ENCODE measurements around the gene SLC16A8.
A peak's percentile ranks its signal among the peaks of the same experiment; 100 is the strongest.

SLC16A8 gene

DNA sequence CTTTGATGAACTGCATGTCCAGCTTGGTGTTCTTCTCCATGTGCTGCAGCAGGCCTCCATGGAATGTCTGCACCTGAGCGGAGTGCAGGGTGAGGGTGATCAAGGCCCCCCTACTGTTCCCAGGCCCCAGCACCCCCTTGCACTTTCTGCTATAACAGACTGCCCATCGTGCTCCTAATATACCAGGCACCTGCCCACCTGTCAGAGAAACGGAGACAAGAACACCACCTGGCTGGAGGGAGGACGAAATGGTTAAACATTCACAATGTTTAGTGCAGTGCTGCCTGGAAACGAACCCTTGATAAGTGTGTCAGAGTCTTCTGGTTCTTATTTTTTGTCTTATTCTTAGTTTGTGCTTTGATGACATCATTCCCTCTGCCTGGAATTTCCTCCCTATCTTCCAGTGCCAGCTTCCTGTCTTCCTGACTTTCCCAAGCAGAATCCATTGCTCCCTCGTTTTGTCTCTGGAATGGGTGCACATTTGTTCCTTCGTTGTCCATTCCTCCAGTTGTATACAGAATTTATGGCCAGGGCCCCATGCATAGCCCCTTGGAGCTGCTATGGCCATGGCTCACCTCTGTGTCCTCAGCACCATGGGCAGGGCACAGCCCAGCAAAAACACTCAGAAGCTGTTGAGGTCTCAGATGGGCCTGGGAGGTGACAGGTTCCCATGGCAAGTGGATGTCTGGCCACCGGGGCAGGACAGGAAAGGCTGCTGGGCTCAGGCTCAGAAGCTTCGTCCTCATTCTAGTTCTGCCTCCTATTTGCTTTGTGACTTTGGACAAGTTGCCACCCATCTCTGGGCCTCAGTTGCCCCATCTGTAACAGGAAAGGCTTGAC, 14.6 kb upstream of the SLC16A8 start:
- no peak overlapping the region for H3K27ac ChIP-seq (ENCODE audit: low read depth, low read length)
- no peaks in the 10 kb centered on the region for H3K36me3 ChIP-seq (ENCODE audit: insufficient read depth, low read length)
- peaks cover 12% of the 10 kb centered on the region; the same call in 1 of the 2 replicates for H3K4me1 ChIP-seq (ENCODE audit: insufficient read depth, low read length)
- no peak overlapping the region for H3K9ac ChIP-seq (ENCODE audit: low read depth, low read length)
- WGBS: 86% methylated on average over 9 of the region's 9 CpGs
- no peaks in the 10 kb centered on the region for H3K9me3 ChIP-seq (ENCODE audit: insufficient read depth, low read depth, low read length)
- no peaks in the 10 kb centered on the region for H3K27me3 ChIP-seq (ENCODE audit: insufficient read depth, low read length)
- H3K4me3 ChIP-seq (ENCODE audit: low read length): no peak overlapping the region; the same call in 1 of the 2 replicates

DNA sequence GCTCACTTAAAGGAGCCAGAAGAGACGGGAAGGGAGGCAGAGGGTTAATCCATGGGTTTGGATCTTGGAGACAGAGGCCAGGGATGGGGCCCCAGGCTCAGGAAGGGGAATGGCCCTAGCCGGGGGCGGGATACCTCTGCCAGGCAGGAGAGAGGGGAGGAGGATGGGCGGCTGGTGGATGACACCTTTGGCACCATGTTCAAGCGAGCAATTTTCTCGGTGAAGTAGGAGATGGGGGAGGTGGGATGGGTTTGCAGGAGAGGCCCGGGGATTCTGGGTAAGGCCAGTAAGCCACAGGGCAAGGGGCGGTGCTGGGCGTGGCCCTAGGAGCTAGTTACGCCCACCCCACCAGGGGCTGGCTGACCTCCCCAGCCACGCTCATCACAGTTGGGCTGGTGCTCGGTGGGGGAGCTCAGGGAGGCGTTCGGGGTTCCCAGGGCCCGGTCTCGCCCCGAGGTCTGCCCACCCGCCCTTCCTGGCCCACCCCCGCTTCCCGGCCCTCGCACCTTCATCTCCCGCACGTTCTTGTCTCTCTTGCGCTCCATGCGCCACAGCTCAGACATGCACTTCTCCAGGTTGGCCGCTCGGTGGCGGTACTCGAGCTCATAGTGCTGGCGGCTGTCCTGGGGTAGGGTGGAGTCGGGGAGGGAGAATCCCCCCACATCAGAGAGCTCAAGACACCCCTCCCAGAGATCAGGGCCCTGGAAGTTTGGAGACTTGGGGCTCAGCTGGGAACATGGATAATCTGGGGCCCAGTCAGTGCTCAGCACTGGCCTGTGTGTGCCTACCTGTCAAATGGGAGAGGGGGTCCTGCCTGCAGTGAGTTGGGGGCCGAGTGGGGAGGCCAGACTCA, 13.8 kb upstream of the SLC16A8 start:
- no peaks in the 10 kb centered on the region for H3K27me3 ChIP-seq (ENCODE audit: insufficient read depth, low read length)
- H3K9ac ChIP-seq (ENCODE audit: low read depth, low read length): peak overlapping the region; percentile 12
- no peaks in the 10 kb centered on the region for H3K36me3 ChIP-seq (ENCODE audit: insufficient read depth, low read length)
- peak overlapping the region; percentile 44 for H3K4me3 ChIP-seq (ENCODE audit: low read length)
- peak overlapping the region; percentile 43; the same call in 1 of the 2 replicates for H3K27ac ChIP-seq (ENCODE audit: low read depth, low read length)
- H3K9me3 ChIP-seq (ENCODE audit: insufficient read depth, low read depth, low read length): no peaks in the 10 kb centered on the region
- 6% methylated on average over 24 of the region's 32 CpGs for WGBS
- peaks cover 12% of the 10 kb centered on the region; the same call in 1 of the 2 replicates for H3K4me1 ChIP-seq (ENCODE audit: insufficient read depth, low read length)

DNA sequence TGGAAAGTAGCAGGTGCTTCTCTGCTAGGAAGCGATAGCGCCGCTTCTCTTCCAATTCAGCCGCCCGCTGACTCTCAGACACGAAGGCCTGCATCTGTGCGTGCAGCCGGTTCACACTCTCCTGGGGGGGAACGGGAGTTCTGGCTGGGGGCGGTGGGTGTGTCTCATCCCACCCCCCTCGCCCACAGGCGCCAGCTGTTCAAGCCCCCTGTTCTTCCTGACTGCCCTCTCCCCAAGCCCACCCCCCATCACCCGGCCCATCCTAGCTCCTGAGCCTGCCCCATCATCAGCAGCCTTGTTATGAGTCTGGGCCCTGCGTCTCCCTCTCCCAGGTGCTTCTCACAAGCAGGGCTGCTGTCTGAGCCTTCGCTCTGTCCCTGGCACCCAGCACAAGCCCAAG, 13.1 kb upstream of the SLC16A8 start:
- peak overlapping the region; percentile 44 for H3K4me3 ChIP-seq (ENCODE audit: low read length)
- no peaks in the 10 kb centered on the region for H3K27me3 ChIP-seq (ENCODE audit: insufficient read depth, low read length)
- no peaks in the 10 kb centered on the region for H3K9me3 ChIP-seq (ENCODE audit: insufficient read depth, low read depth, low read length)
- 22% methylated on average over 15 of the region's 15 CpGs for WGBS
- H3K4me1 ChIP-seq (ENCODE audit: insufficient read depth, low read length): peaks cover 12% of the 10 kb centered on the region; the same call in 1 of the 2 replicates
- H3K36me3 ChIP-seq (ENCODE audit: insufficient read depth, low read length): no peaks in the 10 kb centered on the region
- H3K27ac ChIP-seq (ENCODE audit: low read depth, low read length): peak overlapping the region; percentile 43; the same call in 1 of the 2 replicates
- peak overlapping the region; percentile 46 for H3K9ac ChIP-seq (ENCODE audit: low read depth, low read length)

DNA sequence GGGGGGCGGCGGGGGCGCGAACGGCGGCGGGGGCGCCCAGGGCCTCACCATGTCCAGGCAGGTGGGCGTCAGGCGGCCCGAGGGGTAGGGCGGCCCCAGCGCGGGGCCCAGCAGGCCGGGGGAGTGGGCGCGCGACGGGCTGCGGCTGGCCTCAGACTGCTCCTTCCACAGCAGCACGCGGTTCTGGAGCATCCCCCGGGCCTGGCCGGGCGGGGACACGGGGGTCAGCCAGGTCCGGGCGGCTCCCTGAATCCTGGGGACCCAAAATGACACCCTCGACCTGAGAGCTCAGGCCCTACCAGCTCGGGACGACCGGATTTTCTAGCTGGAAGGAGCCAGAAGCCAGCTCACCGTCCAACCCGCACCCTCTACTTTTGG, 5.5 kb upstream of the SLC16A8 start:
- Histone ChIP-seq H3K9ac (ENCODE audit: low read depth, low read length) (no peak overlapping the region), H3K27me3 (ENCODE audit: insufficient read depth, low read length) (no peaks in the 10 kb centered on the region), H3K27ac (ENCODE audit: low read depth, low read length) (no peak overlapping the region), H3K36me3 (ENCODE audit: insufficient read depth, low read length) (no peaks in the 10 kb centered on the region), H3K4me1 (ENCODE audit: insufficient read depth, low read length) (peaks cover 3% of the 10 kb centered on the region), H3K4me3 (ENCODE audit: low read length) (peak overlapping the region; percentile 35), H3K9me3 (ENCODE audit: insufficient read depth, low read depth, low read length) (no peaks in the 10 kb centered on the region)
- 83% methylated on average over 34 of the region's 34 CpGs for WGBS

DNA sequence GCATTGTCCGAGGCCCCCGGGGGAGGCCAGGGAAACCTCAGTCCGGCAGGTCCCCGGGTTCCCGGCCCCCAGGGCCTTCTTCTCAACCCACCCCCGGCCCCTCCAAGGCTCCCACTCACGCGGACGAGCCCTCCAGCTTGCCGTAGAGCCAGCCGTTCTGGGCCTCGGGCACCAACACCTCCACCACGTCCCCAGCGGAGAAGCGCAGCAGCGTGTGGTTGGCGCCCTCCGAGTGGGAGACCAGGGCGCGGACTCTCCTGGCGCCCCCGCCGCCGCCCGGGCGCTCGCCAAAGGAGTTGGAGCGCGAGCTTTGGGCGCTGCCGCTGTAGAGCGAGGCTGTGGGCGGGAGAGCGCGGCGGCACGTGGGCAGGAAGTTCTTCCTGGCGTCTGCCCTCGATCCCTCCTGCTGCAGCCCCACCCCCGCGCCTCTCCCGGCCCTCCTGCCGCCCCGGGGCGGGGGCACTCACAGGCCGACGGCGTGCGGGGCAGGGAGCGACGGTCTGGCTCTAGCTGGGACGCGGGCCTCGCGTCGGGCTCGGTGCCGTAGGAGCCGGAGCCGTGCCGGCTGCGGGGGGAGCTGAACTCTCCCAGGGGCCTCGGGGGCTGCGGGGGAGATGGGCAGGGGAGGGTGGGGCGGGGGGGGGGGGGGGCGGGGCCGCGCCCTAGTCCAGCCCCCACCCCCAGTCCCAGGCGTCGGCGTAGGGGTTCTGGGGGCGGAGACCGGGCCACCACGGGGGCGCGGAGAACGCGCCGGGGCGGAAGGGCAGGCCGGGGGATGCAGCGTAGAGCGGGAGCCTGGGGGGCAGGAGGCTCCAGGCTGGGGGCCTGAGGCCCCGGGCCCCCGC, 4.9 kb upstream of the SLC16A8 start:
- Histone ChIP-seq H3K4me1 (ENCODE audit: insufficient read depth, low read length) (peaks cover 8% of the 10 kb centered on the region), H3K27me3 (ENCODE audit: insufficient read depth, low read length) (no peaks in the 10 kb centered on the region), H3K9me3 (ENCODE audit: insufficient read depth, low read depth, low read length) (no peaks in the 10 kb centered on the region), H3K9ac (ENCODE audit: low read depth, low read length) (peak overlapping the region; percentile 26; the same call in 1 of the 2 replicates), H3K36me3 (ENCODE audit: insufficient read depth, low read length) (no peaks in the 10 kb centered on the region), H3K4me3 (ENCODE audit: low read length) (peak overlapping the region; percentile 35; the same call in 1 of the 2 replicates), H3K27ac (ENCODE audit: low read depth, low read length) (no peak overlapping the region)
- WGBS: 71% methylated on average over 79 of the region's 85 CpGs

DNA sequence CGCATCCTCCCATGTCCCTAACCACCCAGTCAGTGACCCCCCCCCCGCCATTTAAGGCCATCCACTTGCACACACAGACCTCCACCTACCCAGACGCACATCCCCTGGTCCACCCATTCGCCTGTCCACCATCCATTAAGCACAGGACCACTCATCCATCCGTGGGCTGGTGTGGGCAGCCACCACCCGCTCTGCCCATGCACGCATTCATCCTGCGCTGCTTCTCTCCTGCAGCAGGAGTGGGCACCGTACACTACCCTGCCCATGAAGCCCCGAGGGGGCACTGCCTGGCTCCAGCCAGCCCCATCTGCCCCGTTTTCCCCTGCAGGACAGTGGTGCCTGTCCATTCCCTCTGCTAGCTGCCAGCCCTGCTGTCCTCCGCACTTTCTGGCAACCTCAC, 3.9 kb upstream of the SLC16A8 start:
- H3K9ac ChIP-seq (ENCODE audit: low read depth, low read length): no peak overlapping the region
- H3K4me3 ChIP-seq (ENCODE audit: low read length): no peak overlapping the region
- H3K27me3 ChIP-seq (ENCODE audit: insufficient read depth, low read length): no peaks in the 10 kb centered on the region; the same call in 1 of the 2 replicates
- H3K27ac ChIP-seq (ENCODE audit: low read depth, low read length): no peak overlapping the region
- no peaks in the 10 kb centered on the region for H3K36me3 ChIP-seq (ENCODE audit: insufficient read depth, low read length)
- WGBS: 95% methylated on average over 12 of the region's 12 CpGs
- H3K4me1 ChIP-seq (ENCODE audit: insufficient read depth, low read length): peaks cover 14% of the 10 kb centered on the region
- H3K9me3 ChIP-seq (ENCODE audit: insufficient read depth, low read depth, low read length): no peaks in the 10 kb centered on the region

DNA sequence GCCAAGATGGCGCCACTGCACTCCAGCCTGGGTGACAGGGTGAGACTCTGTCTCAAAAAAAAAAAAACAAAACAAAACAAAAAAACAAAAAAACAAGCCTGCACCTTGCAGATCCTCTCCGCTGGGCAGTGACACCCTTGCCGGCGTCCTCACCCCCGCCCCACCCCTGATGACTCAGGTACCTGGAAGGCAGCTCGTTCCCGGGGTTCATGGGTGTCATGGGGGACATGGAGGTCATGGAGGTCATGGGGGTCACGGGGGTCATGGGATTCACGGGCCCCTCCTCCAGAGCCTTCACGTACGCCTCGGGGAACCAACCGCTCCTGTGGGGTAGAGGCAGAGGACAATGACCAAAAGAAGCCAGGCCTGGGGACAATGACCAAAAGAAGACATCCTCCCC, 3.0 kb upstream of the SLC16A8 start:
- Histone ChIP-seq H3K4me3 (ENCODE audit: low read length) (no peak overlapping the region), H3K27me3 (ENCODE audit: insufficient read depth, low read length) (peaks cover 7% of the 10 kb centered on the region), H3K4me1 (ENCODE audit: insufficient read depth, low read length) (peaks cover 15% of the 10 kb centered on the region), H3K36me3 (ENCODE audit: insufficient read depth, low read length) (no peaks in the 10 kb centered on the region), H3K9me3 (ENCODE audit: insufficient read depth, low read depth, low read length) (no peaks in the 10 kb centered on the region), H3K9ac (ENCODE audit: low read depth, low read length) (no peak overlapping the region), H3K27ac (ENCODE audit: low read depth, low read length) (no peak overlapping the region)
- 95% methylated on average over 13 of the region's 13 CpGs for WGBS

DNA sequence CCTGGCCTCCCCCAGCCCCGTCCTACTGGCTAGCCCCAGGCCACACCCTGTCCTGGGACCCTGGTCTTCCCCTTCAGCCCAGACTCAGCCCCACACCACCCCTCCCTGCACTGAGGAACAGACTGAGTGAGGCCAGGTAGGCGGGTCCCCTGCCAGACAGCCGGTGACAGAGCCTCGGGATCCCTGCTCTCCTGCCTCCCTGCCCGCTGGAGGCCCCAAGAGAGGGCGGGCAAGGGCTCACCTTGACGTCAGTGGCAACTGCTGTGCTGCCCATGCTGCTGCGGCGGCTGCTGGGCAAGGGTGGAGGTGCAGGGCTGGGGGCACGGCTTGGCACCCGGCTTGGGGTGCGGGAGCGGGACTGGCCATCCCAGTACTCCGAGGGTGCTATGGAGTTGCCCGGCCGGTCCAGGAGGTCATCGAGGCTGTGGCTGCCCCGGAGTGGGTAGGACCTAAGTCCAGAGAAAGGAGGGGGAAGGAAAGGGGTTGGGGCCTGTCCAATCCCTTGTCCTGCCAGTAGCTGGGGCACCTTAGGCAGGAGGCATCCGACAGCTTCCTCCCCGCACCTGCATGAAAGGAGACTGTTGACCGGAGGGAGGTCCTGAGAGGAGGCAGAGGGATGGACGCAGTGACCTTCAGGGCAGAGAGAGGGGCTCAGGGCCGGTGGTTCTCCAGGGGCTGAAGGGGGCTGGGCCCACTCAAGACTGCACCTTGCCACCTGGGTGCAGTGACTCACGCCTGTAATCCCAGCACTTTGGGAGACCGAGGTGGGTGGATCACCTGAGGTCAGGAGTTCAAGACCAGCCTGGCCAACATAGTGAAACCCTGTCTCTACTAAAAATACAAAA, 2.2 kb upstream of the SLC16A8 start:
- Histone ChIP-seq H3K9me3 (ENCODE audit: insufficient read depth, low read depth, low read length) (no peaks in the 10 kb centered on the region), H3K27ac (ENCODE audit: low read depth, low read length) (no peak overlapping the region), H3K36me3 (ENCODE audit: insufficient read depth, low read length) (no peaks in the 10 kb centered on the region), H3K27me3 (ENCODE audit: insufficient read depth, low read length) (peaks cover 14% of the 10 kb centered on the region), H3K4me3 (ENCODE audit: low read length) (no peak overlapping the region), H3K9ac (ENCODE audit: low read depth, low read length) (no peak overlapping the region), H3K4me1 (ENCODE audit: insufficient read depth, low read length) (peaks cover 19% of the 10 kb centered on the region)
- 85% methylated on average over 23 of the region's 25 CpGs for WGBS

DNA sequence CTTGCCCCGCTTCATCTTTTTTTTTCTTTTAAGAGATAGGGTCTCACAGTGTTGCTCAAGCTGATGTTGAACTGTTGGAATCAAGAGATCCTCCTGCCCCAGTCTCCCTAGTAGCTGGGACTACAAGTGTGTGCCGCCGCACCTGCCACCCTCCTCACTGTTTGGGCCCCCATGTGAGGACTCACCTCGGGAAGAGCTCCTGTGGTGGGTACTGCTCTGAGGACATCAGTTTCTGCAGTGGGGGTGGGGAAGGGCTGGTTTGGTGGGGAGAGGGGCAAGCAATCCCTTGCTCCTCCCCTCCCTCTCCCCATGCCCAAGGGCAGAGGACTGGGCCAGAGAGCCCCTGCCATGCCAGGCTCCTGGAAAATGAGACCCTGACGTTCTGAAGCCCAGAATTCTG, 1.5 kb upstream of the SLC16A8 start:
- Histone ChIP-seq H3K27ac (ENCODE audit: low read depth, low read length) (no peak overlapping the region), H3K4me3 (ENCODE audit: low read length) (no peak overlapping the region), H3K4me1 (ENCODE audit: insufficient read depth, low read length) (peaks cover 19% of the 10 kb centered on the region), H3K9me3 (ENCODE audit: insufficient read depth, low read depth, low read length) (no peaks in the 10 kb centered on the region), H3K36me3 (ENCODE audit: insufficient read depth, low read length) (no peaks in the 10 kb centered on the region), H3K9ac (ENCODE audit: low read depth, low read length) (no peak overlapping the region), H3K27me3 (ENCODE audit: insufficient read depth, low read length) (peaks cover 22% of the 10 kb centered on the region)
- 61% methylated on average over 5 of the region's 5 CpGs for WGBS

DNA sequence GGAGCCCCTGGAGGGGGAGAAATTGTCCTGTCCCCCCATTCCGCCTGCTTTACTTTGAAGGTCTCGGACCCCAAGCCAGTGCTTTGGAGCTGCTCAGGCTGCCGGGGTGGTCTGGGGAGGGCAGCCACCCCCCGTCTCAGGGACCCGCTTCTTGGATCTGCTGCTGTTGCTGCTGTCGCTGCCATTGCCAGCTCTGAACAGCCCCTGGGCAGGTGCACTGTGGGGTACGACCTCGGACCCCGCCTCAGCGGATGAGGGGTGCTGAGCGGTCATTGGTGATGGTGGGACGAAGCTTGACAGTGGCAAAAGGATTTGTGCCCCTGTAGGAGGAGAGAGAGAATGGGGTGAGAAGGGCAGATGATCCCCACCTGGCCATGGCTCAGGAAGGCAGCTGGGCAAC, 1.1 kb upstream of the SLC16A8 start:
- H3K27ac ChIP-seq (ENCODE audit: low read depth, low read length): no peak overlapping the region
- H3K9ac ChIP-seq (ENCODE audit: low read depth, low read length): no peak overlapping the region
- H3K36me3 ChIP-seq (ENCODE audit: insufficient read depth, low read length): no peaks in the 10 kb centered on the region
- 92% methylated on average over 12 of the region's 12 CpGs for WGBS
- H3K4me1 ChIP-seq (ENCODE audit: insufficient read depth, low read length): peaks cover 19% of the 10 kb centered on the region
- peaks cover 26% of the 10 kb centered on the region for H3K27me3 ChIP-seq (ENCODE audit: insufficient read depth, low read length)
- no peak overlapping the region for H3K4me3 ChIP-seq (ENCODE audit: low read length)
- H3K9me3 ChIP-seq (ENCODE audit: insufficient read depth, low read depth, low read length): no peaks in the 10 kb centered on the region
